IMR-90 (cell line): Measurements from ENCODE around the gene RSRC1. TPM values are rescaled to one million over a fixed set of nuclear protein-coding genes. Genes with fewer than 3 reads are reported as not detected.

Experiments
- ATAC-seq: fragments of 200-7000 bp; cut with Tn5 transposase; 2 replicates; pipeline ENCODE4 v1.9.1; 2020; ENCODE audit warnings: low read depth, mild to moderate bottlenecking, moderate library complexity
- BruUV-seq: library from RNA; stranded (reverse); fragments of 400-500 nt; replicated peaks from 2 replicates; lab custom pipeline; 2021; lab: Mats Ljungman, UMichigan
- CTCF ChIA-PET: fragments of 300-600 bp; formaldehyde crosslinking; extraction: SDS; loops from one replicate; lab custom pipeline; 2021; ENCODE audit warnings: antibody characterized with exemption; lab: Yijun Ruan, JAX
- POLR2A ChIA-PET: fragments of 300-600 bp; sonication (Branson Sonifier 250); formaldehyde crosslinking; loops from one replicate; lab custom pipeline; 2022; ENCODE audit warnings: antibody characterized with exemption; ENCODE audit not compliant: unreplicated experiment; lab: Charles Lee
- DNase-seq: peaks from one replicate; pipeline ENCODE4 v3.0.0; 2013
- H2AFZ ChIP-seq: replicated peaks from 2 replicates; pipeline ENCODE3; 2013; ENCODE audit warnings: low read length, mild to moderate bottlenecking; ENCODE audit not compliant: poor library complexity
- H2AK5ac ChIP-seq: 2 replicates; pipeline ENCODE4 v1.6.1; 2013; ENCODE audit warnings: low read depth, low read length, inconsistent platforms
- H2AK9ac ChIP-seq: replicated peaks from 2 replicates; pipeline ENCODE3; 2013; ENCODE audit warnings: mild to moderate bottlenecking, low read depth, low read length, moderate library complexity; ENCODE audit not compliant: poor library complexity
- H2BK120ac ChIP-seq: 2 replicates; pipeline ENCODE4 v1.6.1; 2013; ENCODE audit warnings: low read depth, low read length, inconsistent platforms
- H2BK15ac ChIP-seq: 3 replicates; pipeline ENCODE4 v1.6.1; 2013; ENCODE audit warnings: low read depth, low read length, inconsistent platforms
- H2BK20ac ChIP-seq: 2 replicates; pipeline ENCODE4 v1.6.1; 2013; ENCODE audit warnings: low read depth, mild to moderate bottlenecking, inconsistent platforms, low read length, moderate library complexity
- H2BK5ac ChIP-seq: 2 replicates; pipeline ENCODE4 v1.6.1; 2013; ENCODE audit warnings: mild to moderate bottlenecking, low read depth, low read length, inconsistent platforms; ENCODE audit not compliant: poor library complexity, severe bottlenecking
- H3K14ac ChIP-seq: replicated peaks from 2 replicates; pipeline ENCODE4 v1.6.1; 2013; ENCODE audit warnings: low read depth, low read length, inconsistent platforms
- H3K18ac ChIP-seq: 2 replicates; pipeline ENCODE4 v1.6.1; 2013; ENCODE audit warnings: low read depth, low read length, control low read depth
- H3K23ac ChIP-seq: 2 replicates; pipeline ENCODE4 v1.6.1; 2013; ENCODE audit warnings: low read depth, low read length, inconsistent platforms
- H3K27ac ChIP-seq: 2 replicates; pipeline ENCODE4 v1.5.1; 2013; ENCODE audit warnings: mild to moderate bottlenecking, control low read depth, low read length; ENCODE audit not compliant: insufficient read depth
- H3K27me3 ChIP-seq: 2 replicates; pipeline ENCODE4 v1.6.1; 2013; ENCODE audit warnings: low read length; ENCODE audit not compliant: control insufficient read depth, insufficient read depth
- H3K36me3 ChIP-seq: 2 replicates; pipeline ENCODE4 v1.6.1; 2013; ENCODE audit warnings: low read length, mixed read lengths; ENCODE audit not compliant: control insufficient read depth, insufficient read depth
- H3K4ac ChIP-seq: 2 replicates; pipeline ENCODE4 v1.6.1; 2013; ENCODE audit warnings: low read depth, low read length, inconsistent platforms
- H3K4me1 ChIP-seq: 2 replicates; pipeline ENCODE4 v1.6.1; 2013; ENCODE audit warnings: low read length, mixed read lengths; ENCODE audit not compliant: control insufficient read depth, insufficient read depth
- H3K4me2 ChIP-seq: 2 replicates; pipeline ENCODE4 v1.6.1; 2013; ENCODE audit warnings: low read depth, mild to moderate bottlenecking, control low read depth, low read length, moderate library complexity
- H3K4me3 ChIP-seq: 2 replicates; pipeline ENCODE4 v1.5.1; 2013; ENCODE audit warnings: low read depth, mild to moderate bottlenecking, control low read depth, low read length, moderate library complexity; ENCODE audit not compliant: insufficient read depth
- H3K56ac ChIP-seq: 2 replicates; pipeline ENCODE4 v1.6.1; 2013; ENCODE audit warnings: low read length, inconsistent platforms; ENCODE audit not compliant: insufficient read depth; ENCODE audit errors: extremely low read depth
- H3K79me1 ChIP-seq, 2 experiments: 2 replicates each; pipeline ENCODE4 v1.6.1; 2013; ENCODE audit warnings: low read length in 2 of 2, inconsistent platforms in 1 of 2, low read depth in 1 of 2
- H3K9ac ChIP-seq: 2 replicates; pipeline ENCODE4 v1.6.1; 2013; ENCODE audit warnings: low read depth, low read length, control low read depth
- H3K9me1 ChIP-seq: 2 replicates; pipeline ENCODE4 v1.6.1; 2013; ENCODE audit warnings: low read length, inconsistent platforms; ENCODE audit not compliant: insufficient read depth
- H3K9me3 ChIP-seq: 2 replicates; pipeline ENCODE4 v1.6.1; 2013; ENCODE audit warnings: low read length; ENCODE audit not compliant: control insufficient read depth, insufficient read depth
- H4K20me1 ChIP-seq: 2 replicates; pipeline ENCODE4 v1.6.1; 2013; ENCODE audit warnings: low read length, inconsistent platforms; ENCODE audit not compliant: insufficient read depth
- H4K5ac ChIP-seq: 2 replicates; pipeline ENCODE4 v1.6.1; 2013; ENCODE audit warnings: mild to moderate bottlenecking, low read depth, low read length, control low read depth
- H4K8ac ChIP-seq, 2 experiments: 2 replicates each; pipeline ENCODE4 v1.6.1; 2013; ENCODE audit warnings: low read depth in 2 of 2, low read length in 2 of 2, control low read depth in 1 of 2, inconsistent platforms in 1 of 2
- H4K91ac ChIP-seq: 2 replicates; pipeline ENCODE4 v1.6.1; 2013; ENCODE audit warnings: low read depth, low read length, inconsistent platforms; ENCODE audit not compliant: insufficient read depth
- BHLHE40 ChIP-seq: fragments of 150-350 bp; IDR thresholded peaks from 2 replicates; pipeline ENCODE4 v1.6.1; 2016; ENCODE audit warnings: mild to moderate bottlenecking, low read depth, low read length
- CEBPB ChIP-seq: IDR thresholded peaks from 2 replicates; pipeline ENCODE4 v1.6.1; 2012; ENCODE audit warnings: low read depth, low read length, improper control_type of control experiment
- CHD1 ChIP-seq: IDR thresholded peaks from 2 replicates; pipeline ENCODE4 v1.6.1; 2012; ENCODE audit warnings: low read depth, low read length, improper control_type of control experiment
- MAZ ChIP-seq: IDR thresholded peaks from 2 replicates; pipeline ENCODE4 v1.6.1; 2012; ENCODE audit warnings: low read depth, mild to moderate bottlenecking, low read length, improper control_type of control experiment, moderate library complexity, borderline replicate concordance
- MXI1 ChIP-seq: IDR thresholded peaks from 2 replicates; pipeline ENCODE4 v1.6.1; 2012; ENCODE audit warnings: low read depth, mild to moderate bottlenecking, low read length, moderate library complexity, borderline replicate concordance
- NFE2L2 ChIP-seq: fragments of 150-350 bp; IDR thresholded peaks from 2 replicates; pipeline ENCODE4 v1.6.1; 2016; ENCODE audit warnings: low read depth, mild to moderate bottlenecking, low read length
- POLR2A ChIP-seq: IDR thresholded peaks from 2 replicates; pipeline ENCODE4 v1.6.1; 2012; ENCODE audit warnings: mild to moderate bottlenecking, low read depth, low read length
- RAD21 ChIP-seq: IDR thresholded peaks from 2 replicates; pipeline ENCODE4 v1.6.1; 2012; ENCODE audit warnings: low read length, improper control_type of control experiment
- RCOR1 ChIP-seq: IDR thresholded peaks from 2 replicates; pipeline ENCODE4 v1.6.1; 2012; ENCODE audit warnings: mild to moderate bottlenecking, low read length, improper control_type of control experiment; ENCODE audit not compliant: insufficient replicate concordance
- RFX5 ChIP-seq: IDR thresholded peaks from 2 replicates; pipeline ENCODE4 v1.8.0; 2012; ENCODE audit warnings: low read depth, mild to moderate bottlenecking, low read length, moderate library complexity
- SMC3 ChIP-seq: fragments of 150-350 bp; IDR thresholded peaks from 2 replicates; pipeline ENCODE4 v1.6.1; 2016; ENCODE audit warnings: low read depth, mild to moderate bottlenecking, antibody characterized with exemption, low read length, moderate library complexity
- dilution Hi-C: fragments of 300-500 bp; cut with HindIII; formaldehyde crosslinking; loops from one replicate; pipeline ENCODE4 v1.14.3; 2018; ENCODE audit warnings: low sequenced_read_pairs; ENCODE audit not compliant: unreplicated experiment
- in situ Hi-C: fragments of 300-500 bp; cut with MboI; formaldehyde crosslinking; loops from 3 replicates; pipeline ENCODE4 v1.14.3; 2019; ENCODE audit warnings: low sequenced_read_pairs, inconsistent platforms, mixed read lengths
- intact Hi-C: fragments of 100-400 bp; cut with micrococcal nuclease; formaldehyde crosslinking; loops from 2 replicates; pipeline ENCODE4 v1.10.0; 2022
- polyA plus RNA-seq, 3 experiments: library from polyadenylated mRNA; depleted of rRNA; stranded (reverse); fragments of >200 nt; gene quantifications; 2 replicates each; pipeline ENCODE4 v1.2.3, GENCODE V29; 2012; ENCODE audit warnings: low replicate concordance in 1 of 3
- total RNA-seq: library from RNA; depleted of rRNA; stranded (reverse); fragments of >200 nt; gene quantifications from 2 replicates; pipeline ENCODE4 v1.2.3, GENCODE V29; 2012
- TF ChIP-seq, protein P1 (sequence below): fragments of 150-350 bp; IDR thresholded peaks from 2 replicates; pipeline ENCODE4 v1.6.1; 2016; ENCODE audit warnings: low read depth, mild to moderate bottlenecking, low read length, moderate library complexity, borderline replicate concordance
- TF ChIP-seq, protein P2 (sequence below): fragments of 150-350 bp; IDR thresholded peaks from 2 replicates; pipeline ENCODE4 v1.6.1; 2017; ENCODE audit warnings: mild to moderate bottlenecking, antibody characterized with exemption, low read length, low read depth
- TF ChIP-seq, protein P3 (sequence below): conservative IDR thresholded peaks from 2 replicates; pipeline ENCODE4 v1.5.1; 2012; ENCODE audit warnings: mild to moderate bottlenecking, low read depth, low read length, improper control_type of control experiment

The RSRC1 gene
- total and polyA plus RNA-seq, 2 of the 4 experiments (the other 2 are of a cell fraction), result 3.8 to 41.8 TPM

DNA sequence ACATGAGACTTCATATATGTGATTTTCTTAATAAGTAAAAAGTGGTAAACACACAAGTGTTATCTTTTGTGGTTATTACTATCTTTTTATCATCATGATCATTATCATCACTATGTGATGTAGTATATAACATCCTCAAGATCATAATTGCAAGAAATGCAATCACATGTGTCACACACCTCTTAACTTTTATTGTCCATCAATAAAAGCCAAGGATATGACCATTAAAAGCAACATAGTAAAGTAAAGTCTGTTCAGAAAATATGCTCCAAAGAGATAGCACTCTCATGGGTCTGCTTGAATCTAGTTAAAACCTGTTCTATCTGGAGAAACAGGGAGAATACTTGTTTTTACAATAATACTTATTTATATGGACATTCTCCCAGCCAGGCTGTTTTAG, 308.1 kb downstream of the RSRC1 start:
- intact Hi-C loops (no loop called here), dilution Hi-C loops (no loop called here), in situ Hi-C loops (no loop called here)
- no peak overlapping the region for H4K8ac ChIP-seq
- H2BK5ac ChIP-seq, result no peak overlapping the region
- H3K79me1 ChIP-seq, result no peaks in the 10 kb centered on the region; a peak in 1 of 4 replicates
- H3K36me3 ChIP-seq, result no peaks in the 10 kb centered on the region
- H3K4me2 ChIP-seq, result no peak overlapping the region
- CTCF ChIA-PET, result no interaction called here
- H3K14ac ChIP-seq, result no peak overlapping the region
- no peaks in the 10 kb centered on the region for H3K27me3 ChIP-seq
- no peak overlapping the region for H3K4me3 ChIP-seq
- H3K4ac ChIP-seq, result no peak overlapping the region
- H3K4me1 ChIP-seq, result no peaks in the 10 kb centered on the region
- TF ChIP-seq CEBPB (no peak), MAZ (no peak), BHLHE40 (no peak), CHD1 (no peak), RCOR1 (no peak), RAD21 (no peak), SMC3 (no peak), MXI1 (no peak), NFE2L2 (no peak), POLR2A (no peak), RFX5 (no peak)
- TF ChIP-seq, protein P1, sequence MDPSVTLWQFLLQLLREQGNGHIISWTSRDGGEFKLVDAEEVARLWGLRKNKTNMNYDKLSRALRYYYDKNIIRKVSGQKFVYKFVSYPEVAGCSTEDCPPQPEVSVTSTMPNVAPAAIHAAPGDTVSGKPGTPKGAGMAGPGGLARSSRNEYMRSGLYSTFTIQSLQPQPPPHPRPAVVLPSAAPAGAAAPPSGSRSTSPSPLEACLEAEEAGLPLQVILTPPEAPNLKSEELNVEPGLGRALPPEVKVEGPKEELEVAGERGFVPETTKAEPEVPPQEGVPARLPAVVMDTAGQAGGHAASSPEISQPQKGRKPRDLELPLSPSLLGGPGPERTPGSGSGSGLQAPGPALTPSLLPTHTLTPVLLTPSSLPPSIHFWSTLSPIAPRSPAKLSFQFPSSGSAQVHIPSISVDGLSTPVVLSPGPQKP, result no peak
- TF ChIP-seq, protein P2, sequence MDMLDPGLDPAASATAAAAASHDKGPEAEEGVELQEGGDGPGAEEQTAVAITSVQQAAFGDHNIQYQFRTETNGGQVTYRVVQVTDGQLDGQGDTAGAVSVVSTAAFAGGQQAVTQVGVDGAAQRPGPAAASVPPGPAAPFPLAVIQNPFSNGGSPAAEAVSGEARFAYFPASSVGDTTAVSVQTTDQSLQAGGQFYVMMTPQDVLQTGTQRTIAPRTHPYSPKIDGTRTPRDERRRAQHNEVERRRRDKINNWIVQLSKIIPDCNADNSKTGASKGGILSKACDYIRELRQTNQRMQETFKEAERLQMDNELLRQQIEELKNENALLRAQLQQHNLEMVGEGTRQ, result no peak
- TF ChIP-seq, protein P3, sequence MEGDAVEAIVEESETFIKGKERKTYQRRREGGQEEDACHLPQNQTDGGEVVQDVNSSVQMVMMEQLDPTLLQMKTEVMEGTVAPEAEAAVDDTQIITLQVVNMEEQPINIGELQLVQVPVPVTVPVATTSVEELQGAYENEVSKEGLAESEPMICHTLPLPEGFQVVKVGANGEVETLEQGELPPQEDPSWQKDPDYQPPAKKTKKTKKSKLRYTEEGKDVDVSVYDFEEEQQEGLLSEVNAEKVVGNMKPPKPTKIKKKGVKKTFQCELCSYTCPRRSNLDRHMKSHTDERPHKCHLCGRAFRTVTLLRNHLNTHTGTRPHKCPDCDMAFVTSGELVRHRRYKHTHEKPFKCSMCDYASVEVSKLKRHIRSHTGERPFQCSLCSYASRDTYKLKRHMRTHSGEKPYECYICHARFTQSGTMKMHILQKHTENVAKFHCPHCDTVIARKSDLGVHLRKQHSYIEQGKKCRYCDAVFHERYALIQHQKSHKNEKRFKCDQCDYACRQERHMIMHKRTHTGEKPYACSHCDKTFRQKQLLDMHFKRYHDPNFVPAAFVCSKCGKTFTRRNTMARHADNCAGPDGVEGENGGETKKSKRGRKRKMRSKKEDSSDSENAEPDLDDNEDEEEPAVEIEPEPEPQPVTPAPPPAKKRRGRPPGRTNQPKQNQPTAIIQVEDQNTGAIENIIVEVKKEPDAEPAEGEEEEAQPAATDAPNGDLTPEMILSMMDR, result no peak
- H3K23ac ChIP-seq, result no peak overlapping the region
- ATAC-seq, result no peak
- no peaks in the 10 kb centered on the region for H3K9me1 ChIP-seq
- no peak overlapping the region for H2BK15ac ChIP-seq
- H4K20me1 ChIP-seq, result no peaks in the 10 kb centered on the region
- H2AK5ac ChIP-seq, result no peak overlapping the region
- no peak overlapping the region for H3K9ac ChIP-seq
- H3K9me3 ChIP-seq, result no peaks in the 10 kb centered on the region
- no peak for DNase-seq
- no peak overlapping the region for H2BK120ac ChIP-seq
- no peak overlapping the region for H3K27ac ChIP-seq
- no peak overlapping the region for H3K18ac ChIP-seq
- no peak overlapping the region for H2AFZ ChIP-seq
- no peak overlapping the region for H3K56ac ChIP-seq
- POLR2A ChIA-PET, result no interaction called here
- H4K5ac ChIP-seq, result no peak overlapping the region
- no peak overlapping the region for H4K91ac ChIP-seq
- no peak overlapping the region for H2BK20ac ChIP-seq
- no TSS peak for BruUV-seq
- H2AK9ac ChIP-seq, result no peak overlapping the region
